ENCODE data around the gene TMEM169.
"Not testable (repeated sequence)": the region's sequence is repeated elsewhere in the genome, so short reads cannot be mapped to it uniquely, and the experiment has no call there.

Gene TMEM169

GRCh38 chr2:216131175-216131926 lies 49.6 kb downstream of the TMEM169 start:
- no peak for DNase-seq (ENCODE audit: low read depth)

DNA sequence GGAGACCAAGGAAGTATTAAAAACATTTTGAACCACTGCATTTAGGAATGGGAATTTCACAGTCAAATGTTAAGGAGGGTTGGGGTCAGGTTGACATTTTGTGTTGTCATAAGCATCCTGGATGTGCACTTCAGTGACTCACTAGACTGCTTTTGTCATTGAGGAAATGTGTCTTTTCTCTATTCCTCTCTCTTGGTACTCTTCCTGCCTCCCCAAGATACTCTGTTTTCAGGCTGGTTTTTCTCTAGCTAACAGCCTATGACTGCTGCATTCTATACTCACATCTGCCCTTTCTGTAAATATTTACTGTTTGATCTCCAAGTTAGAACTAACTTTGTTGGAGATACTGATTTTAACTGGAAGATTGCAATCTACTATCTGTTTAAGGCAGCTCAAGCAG lies 50.9 kb downstream of the TMEM169 start:
- no peak for DNase-seq (ENCODE audit: low read depth)

DNA sequence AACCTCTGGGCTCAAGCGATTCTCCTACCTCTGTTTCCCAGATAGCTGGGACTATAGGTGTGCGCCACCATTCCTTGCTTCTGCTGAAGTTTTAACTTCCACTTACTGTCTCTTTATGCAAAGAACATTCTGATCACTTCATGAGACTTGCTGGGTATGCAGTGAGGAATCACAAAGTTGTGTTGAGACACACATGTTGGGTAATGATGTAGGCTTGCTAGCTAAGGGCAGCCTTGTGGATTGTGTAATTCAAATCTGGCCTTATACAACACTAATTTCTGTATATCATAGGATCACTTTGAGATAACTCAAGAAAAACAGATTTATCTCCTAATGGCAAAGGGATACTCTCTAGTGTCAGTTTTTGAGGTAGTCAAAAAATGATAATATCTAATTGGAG lies 51.7 kb downstream of the TMEM169 start:
- DNase-seq (ENCODE audit: low read depth): no peak

DNA sequence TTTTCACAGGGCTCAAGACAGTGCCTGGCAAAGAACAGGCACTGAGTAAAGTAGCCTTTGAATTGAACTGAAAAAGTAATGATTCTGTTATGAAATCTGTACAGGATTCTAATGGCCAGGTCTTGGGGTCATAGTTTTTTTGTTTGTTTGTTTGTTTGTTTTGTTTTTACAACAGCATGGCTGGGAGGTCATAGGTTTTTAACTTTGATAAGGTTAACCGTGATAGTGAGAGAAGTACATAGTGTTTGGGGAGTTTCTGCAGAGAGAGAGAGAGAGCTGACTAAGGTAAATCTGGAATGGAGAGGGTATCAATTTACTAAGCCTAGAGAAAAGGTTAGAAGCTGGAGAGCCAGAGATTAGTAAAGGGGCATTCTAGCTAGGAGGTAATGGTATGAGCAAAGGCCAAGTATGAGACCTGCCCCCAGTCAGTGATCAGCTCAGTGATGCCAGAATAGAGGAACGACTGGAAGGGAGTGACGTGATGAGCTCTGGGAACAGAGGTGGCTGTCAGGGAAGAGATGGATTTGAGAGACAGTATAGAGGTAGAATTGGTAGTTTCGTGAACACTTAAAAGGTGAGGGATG lies 53.3 kb downstream of the TMEM169 start:
- DNase-seq (ENCODE audit: low read depth): no peak

DNA sequence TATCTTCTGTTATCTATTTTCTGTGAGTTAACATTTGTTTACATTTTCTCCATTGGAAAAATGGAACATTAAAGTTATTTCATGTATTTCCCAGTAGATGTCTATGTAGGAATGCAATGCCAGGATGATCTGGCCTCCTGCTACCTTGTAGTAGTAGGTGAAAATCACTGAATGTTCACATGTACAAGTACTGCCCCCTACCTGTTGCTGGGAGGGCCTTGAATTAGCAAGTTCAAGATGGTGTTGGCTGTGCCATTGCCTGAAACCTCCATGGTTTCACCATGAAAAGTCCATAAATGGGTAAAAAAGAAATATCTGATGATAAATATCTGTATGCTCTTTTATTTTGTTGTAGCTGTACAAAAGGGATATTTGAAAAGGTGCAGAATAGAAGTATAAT lies 58.2 kb downstream of the TMEM169 start:
- DNase-seq (ENCODE audit: low read depth): no peak

DNA sequence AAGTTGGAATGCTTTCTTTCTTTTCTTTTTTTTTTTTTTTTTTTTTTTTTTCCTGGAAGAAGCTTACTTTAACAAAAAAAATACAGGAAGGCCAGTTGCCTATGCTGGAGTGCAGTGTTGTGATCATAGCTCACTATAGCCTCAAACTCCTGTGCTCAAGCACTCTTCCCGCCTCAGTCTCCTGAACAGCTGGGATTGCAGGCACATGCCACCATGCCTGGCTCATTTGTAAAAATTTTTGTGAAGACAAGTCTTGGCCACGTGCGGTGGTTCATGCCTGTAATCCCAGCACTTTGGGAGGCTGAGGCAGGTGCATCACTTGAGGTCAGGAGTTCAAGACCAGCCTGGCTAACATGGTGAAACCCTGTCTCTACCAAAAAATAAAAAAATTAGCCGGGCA lies 59.8 kb downstream of the TMEM169 start:
- not testable (repeated sequence) for DNase-seq (ENCODE audit: low read depth)

- no peak for DNase-seq (ENCODE audit: low read depth)
Observed at GRCh38 chr2:216142540-216142939, 60.8 kb downstream of the TMEM169 start.

DNA sequence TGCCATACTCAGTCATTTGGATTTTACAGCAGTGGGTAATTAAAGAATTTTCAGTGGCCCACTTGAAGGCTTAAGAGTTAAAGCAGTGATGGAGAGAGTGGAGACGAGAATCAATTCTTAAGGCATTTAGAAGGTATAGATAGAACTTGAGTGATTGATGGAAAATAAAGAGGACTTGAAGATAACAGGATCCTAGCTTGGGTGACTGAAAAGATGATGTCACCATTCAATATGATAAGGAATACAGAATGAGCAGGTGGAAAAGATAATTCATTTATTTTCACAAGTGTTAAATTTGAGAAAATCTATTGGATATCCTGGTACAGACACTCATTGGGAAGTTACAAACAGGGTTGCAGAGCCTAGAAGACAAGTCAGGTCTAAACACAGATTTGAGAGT lies 62.7 kb downstream of the TMEM169 start:
- no peak for DNase-seq (ENCODE audit: low read depth)

- DNase-seq (ENCODE audit: low read depth): no peak
Observed at GRCh38 chr2:216144857-216145256, 63.1 kb downstream of the TMEM169 start.

DNA sequence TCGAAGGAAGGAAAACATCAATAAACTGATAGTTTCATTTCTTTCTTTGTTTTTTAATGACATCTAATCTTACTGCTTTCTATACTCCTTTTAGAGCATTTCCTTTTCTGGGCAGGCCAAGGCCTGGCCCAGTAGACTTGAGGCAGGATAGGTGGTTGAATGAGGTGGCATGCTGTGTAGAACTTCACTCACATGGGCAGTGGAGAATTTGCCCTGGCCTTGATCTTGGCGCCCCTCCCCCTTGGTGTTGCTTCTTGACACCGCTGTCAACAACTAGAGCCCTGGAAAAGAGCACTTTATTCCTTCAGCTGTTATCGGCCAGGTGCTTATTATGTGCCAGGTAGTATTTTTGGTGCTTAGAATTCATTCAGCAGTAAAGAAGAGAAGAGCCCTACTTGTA lies 64.9 kb downstream of the TMEM169 start:
- no peak for DNase-seq (ENCODE audit: low read depth)

GRCh38 chr2:216147172-216148131 lies 65.7 kb downstream of the TMEM169 start:
- no peak for DNase-seq (ENCODE audit: low read depth)

- DNase-seq (ENCODE audit: low read depth): no peak
Observed at GRCh38 chr2:216148983-216149382, 67.3 kb downstream of the TMEM169 start.

- DNase-seq (ENCODE audit: low read depth): no peak
Observed at GRCh38 chr2:216149741-216150140, 68.0 kb downstream of the TMEM169 start.

DNA sequence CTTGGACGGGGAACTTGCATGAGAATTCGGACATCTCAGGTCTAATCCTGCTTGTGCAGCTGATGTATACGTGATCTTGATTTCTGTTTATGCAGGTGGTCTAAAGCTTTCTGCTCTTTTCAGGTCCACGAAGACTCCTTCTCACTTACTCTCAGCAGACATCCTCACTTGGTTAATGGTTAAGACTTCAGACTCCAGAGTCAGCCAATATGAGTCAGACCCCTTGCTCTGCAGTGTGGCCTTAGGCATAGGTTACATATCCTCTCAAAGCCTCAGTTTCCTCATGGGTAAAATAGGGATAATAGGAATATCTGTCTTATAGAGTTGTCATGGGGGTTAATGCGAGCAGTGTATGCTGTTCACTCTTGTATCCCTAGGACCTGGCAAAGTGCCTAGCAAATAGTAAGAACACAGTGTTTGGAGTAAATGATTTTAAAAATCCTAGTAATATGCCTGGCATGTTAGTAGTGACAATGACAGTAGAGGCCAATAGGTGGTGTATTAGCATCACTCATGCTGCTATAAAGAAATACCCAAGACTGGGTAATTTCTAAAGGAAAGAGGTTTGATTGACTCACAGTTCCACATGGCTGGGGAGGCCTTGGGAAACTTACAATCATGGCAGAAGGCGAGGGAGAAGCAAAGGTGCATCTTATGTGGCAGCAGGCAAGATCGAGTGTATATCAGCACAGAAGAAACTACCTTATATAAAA lies 69.8 kb downstream of the TMEM169 start:
- DNase-seq (ENCODE audit: low read depth): no peak
